T-cell (primary cell): ENCODE results near the gene PRR7. TPM values are rescaled to one million over a fixed set of nuclear protein-coding genes. Genes with fewer than 3 reads are reported as not detected.

Experiments
- ATAC-seq, 4 experiments: fragments of 200-7000 bp in 3 of 4; fragments of 150-1000 bp in 1 of 4; cut with Tn5 transposase; replicated peaks in 1 of 4; 1 replicate in 3 of 4; 2 replicates in 1 of 4; pipeline ENCODE4 v1.10.0; 2021; ENCODE audit warnings: moderate library complexity in 3 of 4, mild to moderate bottlenecking in 2 of 4, moderate number of reproducible peaks in 1 of 4
- CTCF ChIA-PET, 2 donors: fragments of 300-600 bp; sonication (Branson Sonifier 250); formaldehyde crosslinking; loops; one replicate each; lab custom pipeline; 2022; ENCODE audit warnings: antibody characterized with exemption in 2 of 2; lab: Charles Lee
- POLR2A ChIA-PET, 2 donors: fragments of 300-600 bp; sonication (Branson Sonifier 250); formaldehyde crosslinking; loops; one replicate each; lab custom pipeline; 2022; ENCODE audit warnings: antibody characterized with exemption in 2 of 2; lab: Charles Lee
- DNase-seq, 35 experiments: peaks; one replicate each; pipeline versions ENCODE4 v3.0.0 to v3.0.0-alpha.2; 2013 to 2023
- H3K27ac ChIP-seq: one replicate; pipeline ENCODE4 v1.5.1; 2013; ENCODE audit warnings: low read length
- H3K27me3 ChIP-seq, 2 experiments: replicated peaks in 1 of 2; 1 replicate in 1 of 2; 2 replicates in 1 of 2; pipeline versions ENCODE4 v1.6.1 to v1.7.0; 2013; ENCODE audit warnings: low read length in 1 of 2, mixed read lengths in 1 of 2; ENCODE audit not compliant: control insufficient read depth in 2 of 2, insufficient read depth in 2 of 2; ENCODE audit errors: extremely low read depth in 1 of 2
- H3K36me3 ChIP-seq, 2 donors: 1 replicate in 1 of 2; 2 replicates in 1 of 2; pipeline versions ENCODE4 v1.6.1 to v1.7.0; 2013; ENCODE audit warnings: low read length in 1 of 2; ENCODE audit not compliant: control insufficient read depth in 2 of 2, insufficient read depth in 1 of 2; ENCODE audit errors: extremely low read depth in 1 of 2
- H3K4me1 ChIP-seq, 2 experiments: 1 replicate in 1 of 2; 2 replicates in 1 of 2; pipeline versions ENCODE4 v1.6.1 to v1.7.0; 2013; ENCODE audit warnings: low read length in 2 of 2, mixed read lengths in 1 of 2; ENCODE audit not compliant: insufficient read depth in 2 of 2, control insufficient read depth in 1 of 2; ENCODE audit errors: extremely low read depth in 1 of 2
- H3K4me3 ChIP-seq, 2 donors: 1 replicate in 1 of 2; 2 replicates in 1 of 2; pipeline versions ENCODE4 v1.5.1 to v1.7.0; 2013; ENCODE audit warnings: mild to moderate bottlenecking in 2 of 2, low read length in 1 of 2, moderate library complexity in 1 of 2; ENCODE audit not compliant: control insufficient read depth in 1 of 2; ENCODE audit errors: extremely low read depth in 1 of 2
- H3K9me3 ChIP-seq: 2 replicates; pipeline ENCODE4 v1.7.0; 2013
- H3K27ac Mint-ChIP-seq, 2 donors: one replicate each; pipeline ENCODE4 v1.8.0; 2020 to 2021; ENCODE audit warnings: mild to moderate bottlenecking in 2 of 2, mixed read lengths in 2 of 2
- H3K27me3 Mint-ChIP-seq, 2 donors: one replicate each; pipeline ENCODE4 v1.8.0; 2021 to 2022; ENCODE audit warnings: mixed read lengths in 2 of 2
- H3K36me3 Mint-ChIP-seq: one replicate; pipeline ENCODE4 v1.8.0; 2021; ENCODE audit warnings: mixed read lengths
- H3K4me1 Mint-ChIP-seq, 3 donors: one replicate each; pipeline ENCODE4 v1.8.0; 2020 to 2022; ENCODE audit warnings: mixed read lengths in 3 of 3, mild to moderate bottlenecking in 1 of 3
- H3K4me3 Mint-ChIP-seq, 3 donors: one replicate each; pipeline ENCODE4 v1.8.0; 2020 to 2022; ENCODE audit warnings: mild to moderate bottlenecking in 3 of 3, mixed read lengths in 3 of 3, moderate library complexity in 3 of 3
- H3K9me3 Mint-ChIP-seq, 3 donors: one replicate each; pipeline ENCODE4 v1.8.0; 2020 to 2022; ENCODE audit warnings: mixed read lengths in 3 of 3
- WGBS: methylation state at CpG from one replicate; pipeline ENCODE4 v1.1.5; 2013; ENCODE audit warnings: missing lambda C conversion rate; ENCODE audit not compliant: insufficient coverage; 5-methylcytosine and 5-hydroxymethylcytosine counted together
- total RNA-seq, 35 experiments: library from RNA in 6 of 35; stranded (reverse) in 6 of 35; fragments of 120-200 nt in 1 of 35; gene quantifications; one replicate each; pipeline versions ENCODE4 v1.2.1 to v1.2.4 and lab custom pipeline; 2013 to 2026

PRR7 gene
- total RNA-seq, 5 donors from 2014 or later (not counting 1 experiment from before 2014, with no cell fraction given), result 9.5 to 28.2 (median 12.3) TPM

- no peak overlapping the region for H3K27ac Mint-ChIP-seq
- ChIA-PET CTCF (interaction anchor here (0.6 to 2.8 kb wide), 6 partner anchors 23 to 499 kb away, joined by 3 to 13 read pairs (median 5); no protein-coding TSS in a partner anchor), POLR2A (interaction anchor here in 1 of 2 donors (0.5 kb wide), 1 partner anchor 12 kb away, joined by 6 read pairs; no protein-coding TSS in a partner anchor)
- Histone ChIP-seq H3K36me3 (no peaks in the 10 kb centered on the region), H3K4me3 (no peak overlapping the region), H3K27ac (no peak overlapping the region), H3K27me3 (peaks cover 0 to 6% of the 10 kb centered on the region in 2 experiments), H3K9me3 (no peaks in the 10 kb centered on the region), H3K4me1 (peaks cover 0 to 18% of the 10 kb centered on the region in 2 experiments)
- no peaks in the 10 kb centered on the region for H3K27me3 Mint-ChIP-seq
- peaks cover 12 to 20% (median 20%) of the 10 kb centered on the region in 3 donors for H3K4me1 Mint-ChIP-seq
- DNase-seq, result no peak
- H3K36me3 Mint-ChIP-seq, result no peaks in the 10 kb centered on the region
- no peaks in the 10 kb centered on the region for H3K9me3 Mint-ChIP-seq
- 56% methylated on average over 7 of the region's 9 CpGs for WGBS
- ATAC-seq, result no peak
- H3K4me3 Mint-ChIP-seq, result no peak overlapping the region
Measured at GRCh38 chr5:177501874-177502678, 55.5 kb downstream of the PRR7 start.

- H3K36me3 ChIP-seq, result no peaks in the 10 kb centered on the region
- H3K4me1 ChIP-seq, result peaks cover 0 to 14% of the 10 kb centered on the region in 2 experiments
- 79% methylated on average over 15 of the region's 16 CpGs for WGBS
- peaks cover 0 to 6% of the 10 kb centered on the region in 2 experiments for H3K27me3 ChIP-seq
- ChIA-PET POLR2A (interaction anchor here in 1 of 2 donors (0.5 kb wide), 1 partner anchor 13 kb away, joined by 6 read pairs; no protein-coding TSS in a partner anchor), CTCF (interaction anchor here (1.0 to 1.5 kb wide), 4 partner anchors 47 to 124 kb away, joined by 3 to 5 read pairs (median 3); partner anchors contain the start of gene SLC34A1 (in 1 of the 2))
- H3K4me1 Mint-ChIP-seq, result peaks cover 10 to 21% (median 18%) of the 10 kb centered on the region in 3 donors
- no peak overlapping the region for H3K27ac Mint-ChIP-seq
- no peaks in the 10 kb centered on the region for H3K27me3 Mint-ChIP-seq
- no peaks in the 10 kb centered on the region for H3K9me3 ChIP-seq
- no peak for DNase-seq
- no peak for ATAC-seq
- no peaks in the 10 kb centered on the region for H3K9me3 Mint-ChIP-seq
- no peak overlapping the region for H3K4me3 Mint-ChIP-seq
- H3K27ac ChIP-seq, result no peak overlapping the region
- no peak overlapping the region for H3K4me3 ChIP-seq
- no peaks in the 10 kb centered on the region for H3K36me3 Mint-ChIP-seq
Measured at GRCh38 chr5:177502886-177503285, 56.3 kb downstream of the PRR7 start.

- H3K9me3 Mint-ChIP-seq, result no peaks in the 10 kb centered on the region
- ATAC-seq (no peak), DNase-seq (no peak)
- H3K9me3 ChIP-seq, result no peaks in the 10 kb centered on the region
- H3K27me3 ChIP-seq, result peaks cover 0 to 2% of the 10 kb centered on the region in 2 experiments
- no peak overlapping the region for H3K4me3 Mint-ChIP-seq
- POLR2A ChIA-PET, result no interaction called here
- no peaks in the 10 kb centered on the region for H3K36me3 ChIP-seq
- H3K27me3 Mint-ChIP-seq, result no peaks in the 10 kb centered on the region
- 86% methylated on average over 23 of the region's 24 CpGs for WGBS
- no peaks in the 10 kb centered on the region for H3K36me3 Mint-ChIP-seq
- CTCF ChIA-PET, result interaction anchor here (1.1 to 1.3 kb wide), 2 partner anchors 113 to 120 kb away, joined by 3 read pairs; partner anchors contain the start of gene SLC34A1 (in 1 of the 2)
- H3K4me1 Mint-ChIP-seq, result peaks cover 6 to 17% (median 11%) of the 10 kb centered on the region in 3 donors
- no peak overlapping the region for H3K27ac ChIP-seq
- H3K27ac Mint-ChIP-seq, result no peak overlapping the region
- H3K4me3 ChIP-seq, result no peak overlapping the region
- peaks cover 0 to 8% of the 10 kb centered on the region in 2 experiments for H3K4me1 ChIP-seq
Measured at GRCh38 chr5:177503351-177504085, 56.9 kb downstream of the PRR7 start.

- no peaks in the 10 kb centered on the region for H3K9me3 ChIP-seq
- no peak for DNase-seq
- CTCF ChIA-PET, result interaction anchor here (1.1 to 1.3 kb wide), 2 partner anchors 114 to 120 kb away, joined by 3 read pairs; partner anchors contain the start of gene SLC34A1 (in 1 of the 2)
- H3K4me3 Mint-ChIP-seq, result no peak overlapping the region
- H3K4me1 ChIP-seq, result peaks cover 0 to 14% of the 10 kb centered on the region in 2 experiments
- peaks cover 2 to 15% (median 14%) of the 10 kb centered on the region in 3 donors for H3K4me1 Mint-ChIP-seq
- H3K4me3 ChIP-seq, result no peak overlapping the region
- 95% methylated on average over 38 of the region's 47 CpGs for WGBS
- POLR2A ChIA-PET, result no interaction called here
- no peaks in the 10 kb centered on the region for H3K36me3 ChIP-seq
- no peaks in the 10 kb centered on the region for H3K36me3 Mint-ChIP-seq
- no peak overlapping the region for H3K27ac ChIP-seq
- H3K27ac Mint-ChIP-seq, result no peak overlapping the region
- no peaks in the 10 kb centered on the region for H3K27me3 Mint-ChIP-seq
- H3K27me3 ChIP-seq, result no peaks in the 10 kb centered on the region
- no peak for ATAC-seq
- no peaks in the 10 kb centered on the region for H3K9me3 Mint-ChIP-seq
Measured at GRCh38 chr5:177504086-177505056, 57.8 kb downstream of the PRR7 start.

GRCh38 chr5:177505075-177505474, 58.5 kb downstream of the PRR7 start:
- Mint-ChIP-seq H3K27ac (no peak overlapping the region), H3K9me3 (no peaks in the 10 kb centered on the region), H3K4me3 (no peak overlapping the region), H3K4me1 (peaks cover 2 to 20% (median 15%) of the 10 kb centered on the region in 3 donors), H3K27me3 (no peaks in the 10 kb centered on the region), H3K36me3 (no peaks in the 10 kb centered on the region)
- H3K4me1 ChIP-seq, result peaks cover 2 to 21% of the 10 kb centered on the region in 2 experiments
- 87% methylated on average over 3 of the region's 4 CpGs for WGBS
- no peak overlapping the region for H3K27ac ChIP-seq
- POLR2A ChIA-PET, result no interaction called here
- no peaks in the 10 kb centered on the region for H3K27me3 ChIP-seq
- no peak for ATAC-seq
- H3K9me3 ChIP-seq, result no peaks in the 10 kb centered on the region
- CTCF ChIA-PET, result no interaction called here
- no peak for DNase-seq
- no peak overlapping the region for H3K4me3 ChIP-seq
- H3K36me3 ChIP-seq, result no peaks in the 10 kb centered on the region
